Skeletal muscle cell (primary cell): ENCODE data around the gene CORO2B.

Experiments used
- DNase-seq: peaks from one replicate; pipeline ENCODE4 v3.0.0-alpha.2; 2010; ENCODE audit warnings: low read depth
- H3K4me3 ChIP-seq: 2 replicates; pipeline ENCODE4 v1.5.1; 2011; ENCODE audit warnings: low read depth, mild to moderate bottlenecking, control low read depth, low read length, moderate library complexity

The CORO2B gene

GRCh38 chr15:68618394-68618793 is 39.6 kb downstream of the CORO2B start:
- DNase-seq: no peak
- no peak overlapping the region for H3K4me3 ChIP-seq

DNA sequence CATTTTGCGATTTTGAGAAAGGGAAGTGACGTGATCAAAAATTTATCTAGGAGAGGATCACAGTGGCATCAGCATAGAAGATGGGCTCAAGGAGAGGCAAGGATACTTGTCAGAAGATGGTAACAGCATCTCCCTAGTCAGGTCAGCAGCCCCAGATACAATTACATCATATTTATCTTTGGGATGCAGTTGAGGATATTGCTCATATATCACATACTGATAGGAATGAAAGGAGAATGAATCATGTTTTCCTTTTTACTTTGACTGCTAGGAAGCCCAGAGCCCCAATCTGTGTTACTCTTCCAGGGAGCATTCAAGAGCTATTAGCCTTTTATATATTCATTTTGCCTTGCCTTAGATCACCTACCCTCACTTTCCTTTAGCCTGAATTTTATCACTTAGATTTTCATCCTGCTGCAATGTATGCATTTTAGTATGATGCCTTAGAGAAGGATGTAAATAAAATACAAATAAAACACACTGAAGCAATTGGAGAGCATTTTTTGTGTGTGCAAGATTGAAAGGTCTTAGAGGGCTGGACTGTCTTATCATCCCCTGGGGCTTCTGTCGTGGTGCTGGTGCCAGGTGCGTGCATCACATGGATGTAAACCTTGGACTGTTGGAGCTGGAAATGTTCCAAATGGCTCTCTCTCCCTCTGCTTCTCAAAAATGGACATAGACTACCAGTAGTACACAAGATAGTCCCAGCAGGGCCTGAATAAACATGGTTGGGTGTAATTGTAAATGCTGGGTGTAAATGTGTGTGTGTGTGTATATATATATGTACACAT is 40.3 kb downstream of the CORO2B start:
- DNase-seq: no peak
- H3K4me3 ChIP-seq: no peak overlapping the region

GRCh38 chr15:68620721-68621527 is 42.1 kb downstream of the CORO2B start:
- peak overlapping the region; percentile 10 for H3K4me3 ChIP-seq
- DNase-seq: peak; percentile 97

DNA sequence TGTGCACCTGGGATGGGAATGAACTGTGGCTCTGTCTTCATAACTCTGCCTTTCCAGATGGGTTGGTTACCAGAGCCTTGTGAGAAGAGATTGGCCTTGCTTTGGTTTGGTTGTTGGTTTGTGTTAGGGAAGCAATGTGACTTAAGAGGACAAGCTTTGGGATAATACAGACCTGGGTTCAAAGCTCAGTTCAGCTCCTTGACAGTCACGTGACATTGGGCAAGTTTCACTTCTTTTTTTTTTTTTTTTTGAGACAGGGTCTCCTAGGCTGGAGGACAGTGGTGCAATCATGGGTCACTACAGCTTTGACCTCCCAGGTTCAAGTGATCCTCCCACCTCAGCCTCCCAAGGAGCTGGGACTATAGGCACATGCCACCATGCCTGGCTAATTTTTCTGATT is 42.7 kb downstream of the CORO2B start:
- DNase-seq: no peak
- H3K4me3 ChIP-seq: no peak overlapping the region

DNA sequence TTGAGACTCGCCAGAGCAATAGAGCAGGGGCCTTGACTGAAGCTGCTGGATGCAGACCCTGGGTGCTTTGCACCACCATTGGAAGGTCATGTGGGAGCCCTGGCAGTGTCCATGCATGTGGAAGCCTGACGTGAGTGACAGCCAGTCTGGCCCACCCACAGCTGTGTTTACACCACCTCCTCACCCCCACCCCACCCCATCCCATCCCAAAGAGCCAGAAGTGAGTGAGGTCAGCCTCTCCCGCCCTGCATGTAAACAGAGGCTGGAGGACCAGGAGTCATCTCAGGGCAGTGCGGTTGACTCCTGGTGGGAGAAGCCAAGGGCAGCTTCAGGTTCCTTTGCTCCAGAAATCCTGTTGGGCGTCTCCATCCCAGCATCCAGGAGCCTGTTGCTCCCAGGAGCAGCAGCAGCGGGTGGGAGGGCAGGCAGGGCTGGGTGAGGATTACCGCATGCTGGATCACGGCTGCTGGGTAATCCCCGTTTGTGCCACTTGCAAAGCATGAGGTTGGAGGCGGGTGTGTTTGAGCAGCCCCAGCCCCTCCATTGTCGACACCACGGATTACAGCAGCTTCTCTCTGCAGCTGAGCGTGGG is 44.6 kb downstream of the CORO2B start:
- no peak for DNase-seq
- H3K4me3 ChIP-seq: no peak overlapping the region

DNA sequence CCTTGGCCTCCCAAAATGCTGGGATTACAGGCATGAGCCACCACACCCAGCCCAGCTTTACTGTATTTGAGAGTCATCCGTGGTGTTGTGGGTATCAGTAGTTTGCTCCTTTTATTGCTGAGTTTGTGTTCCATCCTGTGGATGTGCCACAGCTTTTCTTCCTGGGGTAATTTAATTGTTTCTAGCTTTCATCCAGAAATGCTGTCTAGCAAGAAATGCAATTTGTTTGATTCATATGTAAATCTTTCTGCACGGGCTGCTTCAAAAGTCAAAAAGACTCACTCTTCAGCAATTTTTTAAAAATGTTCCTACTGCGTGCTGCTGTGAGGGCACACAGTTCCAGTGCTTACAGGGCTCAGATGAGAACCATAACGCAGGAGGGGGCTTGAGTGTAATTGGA is 47.1 kb downstream of the CORO2B start:
- DNase-seq: no peak
- no peak overlapping the region for H3K4me3 ChIP-seq

GRCh38 chr15:68626283-68626682 is 47.5 kb downstream of the CORO2B start:
- DNase-seq: no peak
- no peak overlapping the region for H3K4me3 ChIP-seq

- no peak for DNase-seq
- no peak overlapping the region for H3K4me3 ChIP-seq
These were observed 47.9 kb downstream of the CORO2B start for GRCh38 chr15:68626739-68627138.

DNA sequence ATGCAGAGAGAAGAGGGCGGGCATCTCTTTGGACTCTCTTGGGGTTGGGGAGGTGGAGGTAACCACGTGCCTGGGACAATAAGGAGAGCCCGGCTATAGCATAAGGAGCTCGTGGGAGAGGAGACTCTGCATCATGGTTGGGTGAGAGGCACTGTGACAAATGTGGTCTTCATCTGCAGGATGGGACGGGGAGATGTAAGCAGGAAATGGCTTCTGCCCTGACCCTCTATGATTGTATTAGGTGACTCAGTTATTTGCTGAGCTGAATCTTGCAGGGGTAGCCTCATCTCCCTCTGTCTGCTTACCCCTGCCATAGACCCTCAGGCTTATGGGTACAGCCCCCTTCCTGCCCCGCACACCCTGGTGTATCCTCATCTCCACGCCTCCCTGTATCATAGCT is 48.7 kb downstream of the CORO2B start:
- no peak for DNase-seq
- no peak overlapping the region for H3K4me3 ChIP-seq

DNA sequence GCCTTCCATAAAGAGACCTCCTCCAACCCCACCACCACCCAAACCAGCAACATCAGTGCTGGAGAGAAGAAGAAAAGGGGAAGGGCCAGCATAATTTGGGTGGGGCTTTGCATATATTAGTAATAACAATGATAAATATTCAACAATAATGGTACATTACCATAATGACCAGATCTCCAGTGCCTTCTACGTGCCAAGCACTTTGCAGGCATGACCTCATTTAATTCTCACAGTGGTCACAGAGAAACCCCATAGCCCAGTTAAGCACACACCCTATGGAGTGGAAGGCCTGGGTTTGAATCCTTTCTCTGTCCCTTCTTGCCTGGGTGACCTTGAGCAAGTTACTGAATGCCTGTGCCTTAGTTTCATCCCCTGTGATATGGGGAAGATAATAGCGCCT is 49.2 kb downstream of the CORO2B start:
- no peak for DNase-seq
- no peak overlapping the region for H3K4me3 ChIP-seq

- H3K4me3 ChIP-seq: no peak overlapping the region
These were observed 50.9 kb downstream of the CORO2B start for GRCh38 chr15:68629519-68630210.

GRCh38 chr15:68630211-68630555 is 51.4 kb downstream of the CORO2B start:
- H3K4me3 ChIP-seq: no peak overlapping the region
- no peak for DNase-seq

More at GRCh38 chr15:68629519-68630210, 50.9 kb downstream of the CORO2B start:
- no peak for DNase-seq

- no peak overlapping the region for H3K4me3 ChIP-seq
- no peak for DNase-seq
These were observed 52.0 kb downstream of the CORO2B start for GRCh38 chr15:68630836-68631235.

- DNase-seq: no peak
- no peak overlapping the region for H3K4me3 ChIP-seq
These were observed 52.8 kb downstream of the CORO2B start for GRCh38 chr15:68631601-68632051.

GRCh38 chr15:68632101-68632500 is 53.3 kb downstream of the CORO2B start:
- no peak for DNase-seq
- H3K4me3 ChIP-seq: no peak overlapping the region

GRCh38 chr15:68633231-68634121 is 54.7 kb downstream of the CORO2B start:
- H3K4me3 ChIP-seq: no peak overlapping the region
- DNase-seq: no peak

DNA sequence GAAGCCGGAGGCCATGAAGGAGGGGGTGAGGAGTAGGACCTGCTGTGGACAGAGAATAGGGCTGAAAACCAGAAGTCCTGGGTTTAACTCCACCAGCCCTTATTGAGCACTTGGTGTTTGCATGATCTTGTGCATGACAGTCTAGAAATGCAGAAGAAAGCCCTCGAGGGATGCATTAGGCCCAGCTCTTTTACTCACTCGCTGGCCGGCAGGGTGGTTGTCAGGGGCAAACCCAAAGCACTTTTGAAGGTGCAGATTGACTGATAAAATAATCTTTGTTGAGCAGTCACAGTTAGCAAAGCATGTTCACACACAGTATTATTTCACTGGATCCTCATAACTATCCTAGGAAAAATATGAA is 55.3 kb downstream of the CORO2B start:
- H3K4me3 ChIP-seq: no peak overlapping the region
- DNase-seq: no peak

DNA sequence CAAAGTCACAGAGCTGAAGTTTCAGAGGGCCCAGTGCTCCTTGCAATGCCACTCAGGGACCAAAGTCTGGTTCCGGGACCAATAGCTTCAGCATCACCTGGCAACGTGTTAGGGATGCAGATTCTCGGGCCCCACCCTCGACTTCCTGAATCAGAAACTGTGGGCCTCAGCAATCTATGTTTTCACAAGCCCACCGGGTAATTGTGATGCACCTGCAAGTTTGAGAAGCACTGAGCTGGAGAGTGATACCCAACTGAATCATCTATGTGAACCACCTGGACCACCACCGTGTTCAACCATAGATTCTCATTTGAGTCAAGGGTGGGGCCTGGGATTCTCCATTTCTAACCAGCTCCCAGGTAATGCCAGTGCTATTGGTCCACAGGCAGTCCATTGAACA is 55.7 kb downstream of the CORO2B start:
- H3K4me3 ChIP-seq: no peak overlapping the region
- DNase-seq: no peak

- no peak overlapping the region for H3K4me3 ChIP-seq
- no peak for DNase-seq
These were observed 56.3 kb downstream of the CORO2B start for GRCh38 chr15:68635141-68635540.
